Raji (cell line): ENCODE measurements around the gene APBB2.

ENCODE experiments used
- POLR2A ChIP-seq: IDR thresholded peaks from 2 replicates; pipeline ENCODE4 v1.6.1; 2011; ENCODE audit warnings: low read depth, low read length, control low read depth; ENCODE audit not compliant: insufficient read depth

The APBB2 gene

GRCh38 chr4:40969501-40969900, 244.8 kb downstream of the APBB2 start:
- TF ChIP-seq POLR2A = no peak

- no peak for TF ChIP-seq POLR2A
These were observed 246.8 kb downstream of the APBB2 start for GRCh38 chr4:40967550-40967949.

GRCh38 chr4:40966091-40966490, 248.3 kb downstream of the APBB2 start:
- no peak for TF ChIP-seq POLR2A

- TF ChIP-seq POLR2A = no peak
These were observed 250.4 kb downstream of the APBB2 start for GRCh38 chr4:40963897-40964478.

- no peak for TF ChIP-seq POLR2A
These were observed 251.7 kb downstream of the APBB2 start for GRCh38 chr4:40962551-40963180.

- no peak for TF ChIP-seq POLR2A
These were observed 253.4 kb downstream of the APBB2 start for GRCh38 chr4:40960941-40961340.

GRCh38 chr4:40957281-40957680, 257.1 kb downstream of the APBB2 start:
- no peak for TF ChIP-seq POLR2A

GRCh38 chr4:40956721-40957255, 257.6 kb downstream of the APBB2 start:
- no peak for TF ChIP-seq POLR2A

GRCh38 chr4:40954088-40954668, 260.2 kb downstream of the APBB2 start:
- TF ChIP-seq POLR2A = no peak

GRCh38 chr4:40953283-40954087, 260.9 kb downstream of the APBB2 start:
- no peak for TF ChIP-seq POLR2A

GRCh38 chr4:40952672-40953071, 261.7 kb downstream of the APBB2 start:
- no peak for TF ChIP-seq POLR2A

- TF ChIP-seq POLR2A = no peak
These were observed 262.1 kb downstream of the APBB2 start for GRCh38 chr4:40952217-40952616.

GRCh38 chr4:40951026-40951425, 263.3 kb downstream of the APBB2 start:
- no peak for TF ChIP-seq POLR2A

- TF ChIP-seq POLR2A = no peak
These were observed 264.8 kb downstream of the APBB2 start for GRCh38 chr4:40949358-40950100.

GRCh38 chr4:40948014-40948413, 266.3 kb downstream of the APBB2 start:
- TF ChIP-seq POLR2A = no peak
